HK-2 (cell line): ENCODE data around the gene CIAO2A.
"Not testable (repeated sequence)": the region's sequence is repeated elsewhere in the genome, so short reads cannot be mapped to it uniquely, and the experiment has no call there.

Source experiments
- DNase-seq: peaks from one replicate; pipeline ENCODE4 v3.0.0-alpha.2; 2018; ENCODE audit not compliant: unreplicated experiment

The CIAO2A gene

GRCh38 chr15:64112073-64112772 is 18.6 kb upstream of the CIAO2A start:
- no peak for DNase-seq

GRCh38 chr15:64111679-64112050 is 18.0 kb upstream of the CIAO2A start:
- DNase-seq: no peak

GRCh38 chr15:64110950-64111678 is 17.5 kb upstream of the CIAO2A start:
- DNase-seq: no peak

- DNase-seq: not testable (repeated sequence)
These were observed 16.6 kb upstream of the CIAO2A start for GRCh38 chr15:64110108-64110701.

- DNase-seq: no peak
These were observed 13.7 kb upstream of the CIAO2A start for GRCh38 chr15:64107337-64107736.

GRCh38 chr15:64105113-64105704 is 11.6 kb upstream of the CIAO2A start:
- no peak for DNase-seq

- no peak for DNase-seq
These were observed 8.9 kb upstream of the CIAO2A start for GRCh38 chr15:64102497-64102896.

- no peak for DNase-seq
These were observed 7.3 kb upstream of the CIAO2A start for GRCh38 chr15:64100958-64101357.

GRCh38 chr15:64099379-64099778 is 5.7 kb upstream of the CIAO2A start:
- no peak for DNase-seq

- DNase-seq: no peak
These were observed 3.2 kb upstream of the CIAO2A start for GRCh38 chr15:64096668-64097384.

- DNase-seq: peak; percentile 85
These were observed 2.4 kb upstream of the CIAO2A start, which contains the start of gene SNX1 for GRCh38 chr15:64095795-64096667. Gene SNX1 (plus strand): TSS chr15:64095982. CDS start chr15:64096014, 32 bp downstream.

- DNase-seq: no peak
These were observed 1.8 kb upstream of the CIAO2A start for GRCh38 chr15:64095431-64095794.

- peak; percentile 32 for DNase-seq
These were observed 593 bp downstream of the CIAO2A start for GRCh38 chr15:64092864-64093626.

GRCh38 chr15:64092075-64092820 is 1.4 kb downstream of the CIAO2A start:
- DNase-seq: no peak

- DNase-seq: no peak
These were observed 3.1 kb downstream of the CIAO2A start for GRCh38 chr15:64090527-64090926.

- no peak for DNase-seq
These were observed 3.9 kb downstream of the CIAO2A start for GRCh38 chr15:64089543-64090280.

GRCh38 chr15:64082757-64083156 is 10.9 kb downstream of the CIAO2A start:
- no peak for DNase-seq

GRCh38 chr15:64073496-64073895 is 20.1 kb downstream of the CIAO2A start:
- not testable (repeated sequence) for DNase-seq

- DNase-seq: no peak
These were observed 20.8 kb downstream of the CIAO2A start for GRCh38 chr15:64072812-64073211.
